ENCODE data around the gene AICDA. TPM values are rescaled to one million over a fixed set of nuclear protein-coding genes. Genes with fewer than 3 reads are reported as not detected.
"Not testable (repeated sequence)": the region's sequence is repeated elsewhere in the genome, so short reads cannot be mapped to it uniquely, and the experiment has no call there.

AICDA gene
- total and polyA plus RNA-seq, 12 donors, result 0.03 to 0.22 TPM; not detected in 10

DNA sequence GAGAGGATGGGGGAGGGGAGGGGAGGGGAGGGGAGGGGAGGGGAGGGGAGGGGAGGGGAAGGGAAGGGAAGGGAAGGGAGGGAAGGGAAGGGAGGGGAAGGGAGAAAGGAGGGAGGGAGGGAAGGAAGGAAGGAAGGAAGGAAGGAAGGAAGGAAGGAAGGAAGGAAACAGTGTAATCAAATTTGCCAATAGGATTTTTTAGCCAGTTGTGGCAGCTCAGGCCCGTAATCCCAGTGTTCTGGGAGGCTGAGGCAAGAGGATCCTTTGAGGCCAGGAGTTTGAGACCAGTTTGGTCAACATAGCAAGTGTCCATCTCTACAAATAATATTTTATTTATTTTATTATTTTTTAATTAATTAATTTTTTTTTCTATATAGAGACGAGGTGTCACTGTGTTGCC lies 19.4 kb downstream of the AICDA start:
- Histone ChIP-seq H3K27me3 (no peaks in the 10 kb centered on the region), H3K9me3 (no peaks in the 10 kb centered on the region), H3K27ac (no peak overlapping the region), H3K36me3 (no peaks in the 10 kb centered on the region), H3K4me3 (no peak overlapping the region), H3K4me1 (no peaks in the 10 kb centered on the region)
- intact Hi-C loops (cut with DNase I), result no loop called here
- TF ChIP-seq, protein P1, sequence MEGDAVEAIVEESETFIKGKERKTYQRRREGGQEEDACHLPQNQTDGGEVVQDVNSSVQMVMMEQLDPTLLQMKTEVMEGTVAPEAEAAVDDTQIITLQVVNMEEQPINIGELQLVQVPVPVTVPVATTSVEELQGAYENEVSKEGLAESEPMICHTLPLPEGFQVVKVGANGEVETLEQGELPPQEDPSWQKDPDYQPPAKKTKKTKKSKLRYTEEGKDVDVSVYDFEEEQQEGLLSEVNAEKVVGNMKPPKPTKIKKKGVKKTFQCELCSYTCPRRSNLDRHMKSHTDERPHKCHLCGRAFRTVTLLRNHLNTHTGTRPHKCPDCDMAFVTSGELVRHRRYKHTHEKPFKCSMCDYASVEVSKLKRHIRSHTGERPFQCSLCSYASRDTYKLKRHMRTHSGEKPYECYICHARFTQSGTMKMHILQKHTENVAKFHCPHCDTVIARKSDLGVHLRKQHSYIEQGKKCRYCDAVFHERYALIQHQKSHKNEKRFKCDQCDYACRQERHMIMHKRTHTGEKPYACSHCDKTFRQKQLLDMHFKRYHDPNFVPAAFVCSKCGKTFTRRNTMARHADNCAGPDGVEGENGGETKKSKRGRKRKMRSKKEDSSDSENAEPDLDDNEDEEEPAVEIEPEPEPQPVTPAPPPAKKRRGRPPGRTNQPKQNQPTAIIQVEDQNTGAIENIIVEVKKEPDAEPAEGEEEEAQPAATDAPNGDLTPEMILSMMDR (IDR thresholded peaks at IDR 0.05), result no peak
- 81 to 94% methylated on average over 2 of the region's 2 CpGs for WGBS, 2 donors
- ATAC-seq (no peak), DNase-seq (no peak)

DNA sequence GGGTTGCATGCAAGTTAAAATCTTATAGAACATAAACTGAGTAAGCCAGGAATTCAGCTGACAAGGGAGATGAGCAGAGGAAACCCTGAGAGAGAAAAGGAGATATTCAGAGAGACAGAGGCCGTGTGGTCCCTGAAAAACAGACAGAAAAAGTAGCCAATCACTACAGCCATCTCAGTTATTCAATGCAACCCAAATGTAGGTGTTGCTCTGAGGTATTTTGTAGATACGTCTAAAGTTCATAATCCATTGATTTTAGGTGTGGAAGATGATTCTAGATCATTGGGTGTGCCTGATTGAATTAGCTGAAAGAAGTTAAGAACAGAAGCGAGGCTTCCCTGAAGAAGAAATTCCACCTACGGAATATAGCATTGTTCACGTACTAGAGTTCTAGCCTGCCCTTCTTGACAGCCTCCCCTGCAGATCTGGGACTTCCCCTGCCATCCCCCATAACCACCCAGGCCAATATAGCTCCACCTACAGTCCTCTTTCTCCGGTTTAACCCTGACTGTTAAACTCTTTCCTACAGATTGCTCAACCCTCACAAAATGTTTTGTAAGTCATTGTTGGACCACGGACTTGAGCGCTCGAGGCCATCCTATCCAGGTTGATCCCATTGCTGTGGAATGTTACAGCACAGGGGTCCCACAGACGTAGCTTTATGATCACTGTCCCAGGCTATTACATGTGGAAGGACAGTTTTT lies 21.7 kb downstream of the AICDA start:
- Histone ChIP-seq H3K4me1 (no peaks in the 10 kb centered on the region), H3K27ac (no peak overlapping the region), H3K27me3 (no peaks in the 10 kb centered on the region), H3K4me3 (no peak overlapping the region), H3K9me3 (no peaks in the 10 kb centered on the region), H3K36me3 (no peaks in the 10 kb centered on the region)
- TF ChIP-seq, protein P1 (IDR thresholded peaks at IDR 0.05), result no peak
- 71 to 77% methylated on average over 10 of the region's 10 CpGs for WGBS, 2 donors
- DNase-seq (no peak), ATAC-seq (no peak)
- intact Hi-C loops (cut with DNase I), result no loop called here

DNA sequence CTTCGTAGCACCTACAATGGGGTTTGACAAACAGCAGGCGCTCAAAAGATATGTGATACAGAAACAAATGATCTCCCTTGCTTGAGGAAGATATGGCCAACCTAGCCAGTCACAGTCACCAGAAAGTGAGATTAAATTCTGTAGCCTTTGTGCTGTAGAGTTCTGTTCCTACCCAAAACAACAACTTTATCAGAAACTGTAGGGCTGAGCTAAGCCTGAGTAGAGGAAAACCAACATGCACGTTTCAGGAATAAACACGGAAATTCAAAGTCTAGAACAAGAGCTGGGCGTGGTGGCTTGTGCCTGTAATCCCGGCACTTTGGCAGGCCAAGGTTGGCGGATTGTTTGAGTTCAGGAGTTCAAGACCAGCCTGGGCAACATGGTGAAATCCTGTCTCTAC lies 23.0 kb downstream of the AICDA start:
- DNase-seq (no peak), ATAC-seq (no peak)
- TF ChIP-seq, protein P1 (IDR thresholded peaks at IDR 0.05), result no peak
- Histone ChIP-seq H3K36me3 (no peaks in the 10 kb centered on the region), H3K4me3 (no peak overlapping the region), H3K4me1 (no peaks in the 10 kb centered on the region), H3K27me3 (no peaks in the 10 kb centered on the region), H3K27ac (no peak overlapping the region), H3K9me3 (no peaks in the 10 kb centered on the region)
- intact Hi-C loops (cut with DNase I), result no loop called here
- WGBS, 2 donors, result 74 to 78% methylated on average over 7 of the region's 7 CpGs

DNA sequence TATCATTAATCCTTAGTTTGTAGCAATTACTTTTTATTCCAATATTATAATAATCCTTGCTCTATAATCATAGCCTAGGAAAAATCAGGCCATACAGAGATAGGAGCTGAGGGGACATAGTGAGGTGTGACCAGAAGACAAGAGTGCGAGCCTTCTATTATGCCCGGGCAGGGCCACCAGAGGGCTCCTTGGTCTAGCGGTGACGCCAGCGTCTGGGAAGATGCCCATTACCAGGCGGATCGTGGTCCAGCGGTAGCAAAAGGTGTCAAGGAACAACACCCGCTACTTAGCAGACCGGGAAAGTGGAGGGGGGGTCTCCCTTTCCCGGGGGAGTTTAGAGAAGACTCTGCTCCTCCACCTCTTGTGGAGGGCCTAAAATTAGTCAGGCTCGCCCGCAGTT lies 28.2 kb downstream of the AICDA start:
- intact Hi-C loops (cut with DNase I); H3K27ac ChIP-seq; DNase-seq; H3K27me3 ChIP-seq; H3K4me1 ChIP-seq; H3K9me3 ChIP-seq; H3K4me3 ChIP-seq; ATAC-seq; H3K36me3 ChIP-seq: not testable (repeated sequence)
- WGBS, 2 donors, result 85 to 90% methylated on average over 13 of the region's 13 CpGs

DNA sequence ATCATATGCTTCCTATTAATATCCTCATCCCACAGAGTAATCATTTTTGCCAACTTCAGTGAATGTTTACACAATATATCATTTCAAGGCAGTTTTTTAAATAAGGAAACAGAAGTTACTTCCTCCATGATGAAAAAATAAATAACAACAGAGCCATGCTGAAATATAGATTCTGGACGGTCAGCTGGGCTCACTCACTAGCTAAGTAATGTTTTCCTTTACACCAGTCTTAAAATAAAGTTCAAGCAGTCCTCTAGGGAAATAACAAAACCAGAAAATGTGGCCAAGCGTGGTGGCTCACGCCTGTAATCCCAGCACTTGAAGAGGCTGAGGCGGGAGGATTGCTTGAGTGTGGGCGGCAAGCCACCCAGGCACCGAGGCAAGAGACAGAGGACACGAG lies 28.7 kb downstream of the AICDA start:
- Histone ChIP-seq H3K36me3 (no peaks in the 10 kb centered on the region), H3K27me3 (no peaks in the 10 kb centered on the region), H3K27ac (no peak overlapping the region), H3K4me1 (peaks cover 0 to 5% (median 0%) of the 10 kb centered on the region in 9 donors), H3K4me3 (no peak overlapping the region), H3K9me3 (no peaks in the 10 kb centered on the region)
- ATAC-seq (no peak), DNase-seq (no peak)
- TF ChIP-seq, protein P1 (IDR thresholded peaks at IDR 0.05), result no peak
- WGBS, 2 donors, result 63 to 71% methylated on average over 7 of the region's 7 CpGs
- intact Hi-C loops (cut with DNase I), result no loop called here
